ENCODE measurements around the gene LRFN5.
"Not testable (repeated sequence)": the region's sequence is repeated elsewhere in the genome, so short reads cannot be mapped to it uniquely, and the experiment has no call there.

Gene LRFN5

DNA sequence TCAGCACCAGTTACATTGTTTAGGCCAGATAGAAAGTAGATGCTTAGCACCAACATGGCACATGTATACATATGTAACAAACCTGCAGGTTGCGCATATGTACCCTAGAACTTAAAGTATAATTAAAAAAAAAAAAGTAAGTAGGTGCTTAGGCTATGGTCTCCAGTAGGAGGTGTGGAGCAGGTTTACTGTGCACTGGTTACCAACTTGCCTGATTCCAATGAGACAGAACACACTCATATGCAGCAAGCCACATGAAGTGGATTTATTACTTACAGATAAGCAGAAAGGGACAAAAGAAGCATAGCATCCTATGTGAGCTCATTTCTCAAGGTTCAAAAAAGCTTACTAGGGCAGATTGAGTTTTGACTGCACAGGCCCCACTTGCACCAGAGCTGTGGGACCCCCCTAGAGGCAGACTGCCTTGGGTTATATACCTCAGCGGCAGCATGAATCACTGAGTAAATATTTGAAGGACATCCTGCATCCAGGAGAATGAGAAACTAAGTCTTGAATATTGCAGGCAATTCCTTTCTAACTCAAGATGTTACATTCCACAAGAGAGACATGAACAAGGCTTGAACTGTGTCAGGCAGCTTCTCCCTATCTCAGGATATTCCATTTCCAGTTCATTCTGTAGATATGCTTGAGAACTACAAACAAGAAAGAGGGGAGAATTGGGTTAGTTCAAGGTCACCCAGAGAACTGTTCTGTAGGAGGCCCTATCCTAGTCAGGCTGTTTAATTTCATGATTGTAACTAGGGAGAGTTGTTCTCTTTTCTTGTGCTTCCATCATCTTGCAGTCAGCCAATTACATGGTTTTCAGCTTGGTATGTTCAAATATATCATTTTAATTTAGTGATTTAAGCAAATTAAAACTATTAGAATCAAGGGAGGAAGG, 30.1 kb downstream of the LRFN5 start:
- FAIRE-seq: no peak

DNA sequence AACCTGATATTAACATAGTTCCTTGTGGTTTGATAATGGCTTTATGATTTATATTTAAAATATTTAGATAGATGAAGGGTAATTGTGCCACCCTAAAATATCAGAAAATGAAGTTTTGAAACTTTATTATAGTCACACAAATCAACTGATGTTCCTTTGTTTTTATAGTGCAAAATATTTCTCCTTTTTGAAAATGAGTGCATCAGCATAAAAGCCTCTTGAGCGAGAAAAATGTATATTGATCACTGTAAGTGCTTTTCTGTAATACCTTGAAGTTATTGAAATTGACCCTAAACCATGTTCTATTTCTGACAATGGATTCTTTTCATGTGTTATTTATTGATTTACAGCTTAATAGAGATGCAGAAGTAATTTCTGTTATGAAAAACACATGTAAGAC, 35.0 kb downstream of the LRFN5 start:
- FAIRE-seq: no peak

GRCh38 chr14:41642367-41642766, 35.7 kb downstream of the LRFN5 start:
- FAIRE-seq: no peak

DNA sequence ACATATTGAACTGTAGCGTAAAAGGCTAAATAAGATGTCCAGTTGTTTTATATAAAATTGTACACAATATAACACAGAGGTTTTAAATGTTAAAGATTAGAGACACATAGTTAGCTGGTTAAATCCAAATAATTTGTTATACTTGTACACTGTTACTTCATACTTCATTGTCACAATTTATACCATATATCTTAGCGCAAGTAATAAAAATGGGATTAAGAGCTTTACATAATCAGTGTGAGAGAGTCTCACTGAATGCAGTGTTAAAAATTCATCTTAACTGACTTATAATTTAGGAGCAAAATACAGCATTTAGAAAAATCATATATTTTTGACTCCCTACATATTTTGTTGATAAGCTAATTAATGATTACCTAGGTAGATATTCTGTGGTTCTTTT, 36.1 kb downstream of the LRFN5 start:
- FAIRE-seq: no peak

GRCh38 chr14:41644606-41645005, 37.9 kb downstream of the LRFN5 start:
- FAIRE-seq: no peak

GRCh38 chr14:41650802-41651201, 44.1 kb downstream of the LRFN5 start:
- no peak for FAIRE-seq

- no peak for FAIRE-seq
Observed at GRCh38 chr14:41654196-41654595, 47.5 kb downstream of the LRFN5 start.

GRCh38 chr14:41662780-41663472, 56.2 kb downstream of the LRFN5 start:
- no peak for FAIRE-seq

DNA sequence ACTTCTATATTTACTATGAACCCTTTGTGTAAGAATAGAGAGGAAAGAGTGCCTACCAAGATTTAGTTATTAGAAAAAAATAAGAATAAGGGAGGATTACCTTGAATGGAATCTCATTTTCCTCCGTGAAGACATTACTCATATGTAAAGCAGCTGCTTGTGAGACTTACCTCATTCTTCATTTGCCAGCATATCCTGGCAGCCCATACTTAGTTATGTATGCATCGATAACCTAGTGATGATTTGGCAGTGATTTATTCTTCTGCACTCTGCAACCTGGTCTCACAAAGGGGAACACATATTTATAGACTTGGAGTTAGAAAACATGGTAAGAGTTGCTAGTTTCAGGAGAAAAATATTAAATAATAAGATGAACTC, 56.8 kb downstream of the LRFN5 start:
- FAIRE-seq: no peak

GRCh38 chr14:41666301-41666700, 59.6 kb downstream of the LRFN5 start:
- no peak for FAIRE-seq

DNA sequence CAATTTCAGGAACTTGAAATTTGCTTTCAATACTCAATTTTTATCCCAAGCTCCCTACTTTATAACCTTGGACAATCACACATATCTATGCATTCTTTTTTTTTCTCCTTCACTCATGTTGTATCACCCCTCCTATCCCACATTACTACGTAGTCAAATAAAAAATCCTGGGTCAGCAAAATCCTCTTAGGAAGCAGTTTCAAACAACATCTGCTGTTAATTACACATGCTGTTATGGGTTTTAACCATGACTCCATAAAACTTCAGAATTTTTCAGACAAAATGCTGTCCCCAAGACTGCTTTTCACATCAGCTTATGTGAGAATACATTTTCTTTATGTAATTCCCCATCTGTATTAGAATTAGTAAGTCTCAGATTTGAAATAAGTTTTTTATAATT, 61.7 kb downstream of the LRFN5 start:
- FAIRE-seq: no peak

DNA sequence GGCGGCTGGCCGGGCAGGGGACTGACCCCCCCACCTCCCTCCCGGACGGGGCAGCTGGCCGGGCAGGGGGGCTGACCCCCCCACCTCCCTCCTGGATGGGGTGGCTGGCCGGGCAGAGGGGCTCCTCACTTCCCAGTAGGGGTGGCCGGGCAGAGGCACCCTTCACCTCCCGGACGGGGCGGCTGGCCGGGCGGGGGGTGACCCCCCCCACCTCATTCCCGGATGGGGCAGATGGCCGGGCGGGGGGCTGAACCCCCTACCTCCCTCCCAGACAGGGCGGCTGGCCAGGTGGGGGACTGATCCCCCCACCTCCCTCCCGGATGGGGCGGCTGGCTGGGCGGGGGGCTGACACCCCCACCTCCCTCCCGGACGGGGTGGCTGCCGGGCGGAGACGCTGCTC, 66.9 kb downstream of the LRFN5 start:
- FAIRE-seq: not testable (repeated sequence)

- FAIRE-seq: not testable (repeated sequence)
Observed at GRCh38 chr14:41674511-41674971, 67.9 kb downstream of the LRFN5 start.

GRCh38 chr14:41699486-41699885, 92.8 kb downstream of the LRFN5 start:
- FAIRE-seq: no peak

GRCh38 chr14:41718477-41719166, 111.9 kb downstream of the LRFN5 start:
- FAIRE-seq: no peak

- no peak for FAIRE-seq
Observed at GRCh38 chr14:41739203-41739602, 132.5 kb downstream of the LRFN5 start.

GRCh38 chr14:41743140-41743539, 136.5 kb downstream of the LRFN5 start:
- FAIRE-seq: no peak

DNA sequence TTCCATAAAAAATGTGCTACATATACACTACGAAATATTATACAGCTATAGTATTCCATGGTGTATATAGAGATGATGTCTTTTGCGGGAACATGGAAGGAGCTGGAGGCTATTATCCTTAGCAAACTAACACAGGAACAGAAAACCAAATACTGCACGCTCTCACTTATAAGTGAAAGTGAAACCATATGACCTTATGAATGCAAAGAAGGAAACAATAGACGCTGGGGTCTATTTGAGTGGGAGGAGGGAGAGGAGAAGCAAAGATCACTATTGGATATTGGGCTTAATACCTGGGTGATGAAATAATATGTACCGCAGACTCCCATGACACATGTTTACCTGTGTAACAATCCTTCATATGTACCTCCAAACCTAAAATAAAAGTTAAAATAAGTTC, 142.8 kb downstream of the LRFN5 start:
- no peak for FAIRE-seq

GRCh38 chr14:41750575-41750974, 143.9 kb downstream of the LRFN5 start:
- not testable (repeated sequence) for FAIRE-seq

- no peak for FAIRE-seq
Observed at GRCh38 chr14:41758011-41758665, 151.5 kb downstream of the LRFN5 start.

DNA sequence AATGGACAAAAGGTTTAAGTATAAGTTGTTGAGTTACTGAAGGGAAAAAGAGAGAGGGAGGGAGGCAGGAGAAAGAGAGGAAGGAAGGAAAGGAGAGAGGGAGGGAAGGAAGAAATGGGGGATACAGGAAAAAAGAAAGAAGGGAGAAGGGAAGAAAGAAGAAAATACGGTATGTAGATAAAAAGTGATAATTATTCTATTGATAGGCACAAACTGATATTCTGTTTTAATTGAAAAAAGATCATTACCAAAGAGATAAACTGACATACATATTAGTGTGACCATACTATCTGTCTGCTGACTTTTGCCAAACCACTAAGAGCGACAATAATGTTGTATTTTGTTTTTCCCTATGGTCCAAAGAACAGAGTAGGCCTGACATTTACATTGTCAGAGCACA, 154.5 kb downstream of the LRFN5 start:
- no peak for FAIRE-seq

DNA sequence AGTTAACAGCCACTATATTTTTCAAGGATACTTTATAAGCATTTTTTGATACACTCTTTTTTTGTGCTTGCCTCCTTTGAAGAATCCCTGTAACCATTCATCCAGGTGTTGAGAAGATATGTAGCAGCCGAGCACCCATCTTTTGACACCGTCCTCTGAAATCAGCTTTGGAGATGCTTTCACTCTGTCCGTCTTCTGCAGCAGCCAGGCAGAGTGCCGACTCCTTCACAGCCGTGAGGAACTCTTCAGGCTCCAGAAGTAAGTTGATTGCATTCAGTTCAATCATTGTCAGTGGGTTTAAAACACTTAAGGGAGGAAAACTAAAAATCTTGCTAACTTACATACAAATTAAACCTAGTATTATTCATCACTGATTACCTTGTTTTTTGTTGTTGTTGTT, 160.1 kb downstream of the LRFN5 start:
- FAIRE-seq: no peak

Measured in colon (tissue), 2 donors.